ENCODE data around the gene LRRC7. TPM values are rescaled to one million over a fixed set of nuclear protein-coding genes. Genes with fewer than 3 reads are reported as not detected.

Gene LRRC7
- total RNA-seq, 2 experiments from 2014 or later, result not detected

DNA sequence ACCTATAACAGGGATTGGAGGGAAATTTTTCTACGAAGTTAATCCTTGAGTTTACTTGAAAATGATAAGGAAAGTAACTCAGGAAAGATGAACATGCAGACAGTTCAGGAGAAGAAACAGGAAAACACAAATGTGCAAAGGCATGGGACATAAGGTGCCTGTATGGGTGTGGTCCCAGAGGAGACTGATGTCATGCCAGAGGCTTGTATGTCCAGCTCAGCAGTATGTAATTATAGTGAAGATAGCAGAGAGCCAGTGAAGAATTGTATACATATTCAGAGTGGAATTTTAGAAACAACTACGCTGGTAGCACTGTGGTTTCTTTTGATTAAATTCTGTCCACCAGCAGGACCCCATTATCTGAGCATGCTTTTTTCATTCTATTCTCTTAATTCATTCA is 179.5 kb downstream of the LRRC7 start:
- Mint-ChIP-seq H3K36me3 (ENCODE audit: low read depth) (no peaks in the 10 kb centered on the region), H3K4me3 (no peak overlapping the region), H3K27ac (no peak overlapping the region), H3K27me3 (no peaks in the 10 kb centered on the region), H3K4me1 (no peaks in the 10 kb centered on the region), H3K9me3 (ENCODE audit: low read depth) (peaks cover 2% of the 10 kb centered on the region)
- POLR2A ChIA-PET, result no interaction called here
- ATAC-seq (no peak), DNase-seq (no peak)
- intact Hi-C loops (cut with DNase I, micrococcal nuclease), result no loop called here
- CTCF ChIA-PET, result no interaction called here

DNA sequence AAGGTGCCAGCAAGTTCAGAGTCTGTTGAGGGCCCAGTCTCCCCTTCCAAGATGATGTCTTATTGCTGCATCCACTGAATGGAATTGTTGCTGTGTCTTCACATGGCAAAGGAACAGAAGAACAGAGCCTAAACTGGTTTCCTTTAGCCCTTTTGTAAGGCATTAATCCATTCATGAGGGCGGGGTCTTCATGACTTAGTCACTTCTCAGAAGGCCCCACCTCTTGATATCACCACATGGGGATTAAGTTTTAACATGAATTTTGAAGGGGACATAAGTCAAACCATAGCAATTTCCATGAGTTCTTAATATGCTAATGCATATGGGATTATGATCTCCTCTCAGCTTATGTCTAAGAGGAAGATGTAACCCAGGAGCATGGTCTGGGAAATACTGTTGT is 182.9 kb downstream of the LRRC7 start:
- POLR2A ChIA-PET, result no interaction called here
- ATAC-seq (no peak), DNase-seq (no peak)
- no peaks in the 10 kb centered on the region for H3K36me3 Mint-ChIP-seq (ENCODE audit: low read depth)
- H3K4me3 Mint-ChIP-seq, result no peak overlapping the region
- peaks cover 2% of the 10 kb centered on the region for H3K9me3 Mint-ChIP-seq (ENCODE audit: low read depth)
- H3K27me3 Mint-ChIP-seq, result no peaks in the 10 kb centered on the region
- H3K4me1 Mint-ChIP-seq, result no peaks in the 10 kb centered on the region
- CTCF ChIA-PET, result interaction anchor here (1.5 kb wide), 1 partner anchor 11 kb away, joined by 3 read pairs; no protein-coding TSS in a partner anchor
- no peak overlapping the region for H3K27ac Mint-ChIP-seq
- intact Hi-C loops (cut with DNase I, micrococcal nuclease), result no loop called here

DNA sequence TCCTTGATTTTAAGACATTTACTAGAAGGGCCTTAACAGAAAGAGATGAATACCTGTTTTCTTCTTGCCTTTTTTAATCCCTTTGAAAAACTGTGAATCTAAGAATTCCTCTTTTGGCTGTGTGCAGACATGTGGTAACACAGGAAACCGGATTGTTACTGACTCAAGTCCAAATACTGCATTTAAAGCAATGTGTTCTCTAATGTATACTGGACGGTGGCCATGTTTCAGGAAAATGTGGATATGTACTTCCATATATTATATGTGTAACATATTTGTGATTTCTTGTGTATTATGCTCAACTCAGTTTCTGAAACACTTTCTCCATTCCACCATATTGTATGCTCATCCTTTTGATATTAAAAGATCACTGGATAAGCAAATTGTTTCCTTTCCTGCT is 185.1 kb downstream of the LRRC7 start:
- no peak overlapping the region for H3K27ac Mint-ChIP-seq
- intact Hi-C loops (cut with DNase I, micrococcal nuclease), result no loop called here

DNA sequence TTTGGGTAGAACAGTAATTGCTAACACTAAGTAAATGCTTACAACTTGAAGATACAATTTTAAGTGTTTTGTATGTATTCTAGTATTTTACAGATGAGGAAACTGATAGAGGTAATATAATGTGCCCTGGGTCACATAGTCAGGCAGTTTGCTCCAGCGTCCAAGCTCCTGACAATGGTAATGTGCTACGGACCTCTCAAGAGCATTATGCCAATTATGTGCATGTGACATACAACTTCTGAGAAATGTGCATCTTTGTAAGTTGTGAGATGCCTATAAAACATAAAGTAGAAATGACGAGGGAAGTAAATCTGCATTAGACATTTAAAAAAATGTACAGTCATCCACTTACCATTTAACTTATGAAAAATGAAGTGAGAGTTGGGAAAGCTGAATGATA is 186.8 kb downstream of the LRRC7 start:
- Mint-ChIP-seq H3K27me3 (no peaks in the 10 kb centered on the region), H3K4me3 (no peak overlapping the region), H3K36me3 (ENCODE audit: low read depth) (no peaks in the 10 kb centered on the region), H3K9me3 (ENCODE audit: low read depth) (no peaks in the 10 kb centered on the region), H3K27ac (no peak overlapping the region), H3K4me1 (no peaks in the 10 kb centered on the region)
- ATAC-seq (no peak), DNase-seq (no peak)
- intact Hi-C loops (cut with DNase I, micrococcal nuclease), result no loop called here
- CTCF ChIA-PET, result no interaction called here
- POLR2A ChIA-PET, result no interaction called here

More for the DNA sequence above, 185.1 kb downstream of the LRRC7 start:
- DNase-seq (no peak), ATAC-seq (no peak)
- Mint-ChIP-seq H3K9me3 (ENCODE audit: low read depth) (no peaks in the 10 kb centered on the region), H3K4me1 (no peaks in the 10 kb centered on the region), H3K4me3 (no peak overlapping the region), H3K27me3 (no peaks in the 10 kb centered on the region), H3K36me3 (ENCODE audit: low read depth) (no peaks in the 10 kb centered on the region)
- ChIA-PET CTCF (no interaction called here), POLR2A (no interaction called here)

DNA sequence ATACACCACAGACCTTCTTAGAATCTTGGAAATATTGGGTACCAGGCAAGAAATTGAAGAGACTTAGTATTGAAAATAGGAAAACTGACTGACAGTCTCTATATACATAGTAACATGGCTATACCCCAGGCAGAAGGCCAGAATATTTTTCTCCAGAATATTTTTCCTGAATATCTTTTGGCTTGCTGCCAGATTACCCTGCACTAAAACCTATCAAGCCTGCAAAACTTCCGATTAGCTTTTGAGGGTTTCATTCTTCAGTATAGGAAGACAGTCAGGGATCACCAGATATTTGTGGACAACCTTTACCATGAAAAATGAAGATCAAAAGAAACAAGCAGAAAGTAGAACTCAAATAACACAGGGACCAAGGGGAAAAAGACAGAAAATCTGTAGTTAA is 187.9 kb downstream of the LRRC7 start:
- Mint-ChIP-seq H3K4me3 (no peak overlapping the region), H3K27ac (no peak overlapping the region), H3K4me1 (no peaks in the 10 kb centered on the region), H3K9me3 (ENCODE audit: low read depth) (no peaks in the 10 kb centered on the region), H3K27me3 (no peaks in the 10 kb centered on the region), H3K36me3 (ENCODE audit: low read depth) (no peaks in the 10 kb centered on the region)
- ChIA-PET POLR2A (no interaction called here), CTCF (no interaction called here)
- intact Hi-C loops (cut with DNase I, micrococcal nuclease), result no loop called here
- ATAC-seq, result no peak
- DNase-seq, result no peak

DNA sequence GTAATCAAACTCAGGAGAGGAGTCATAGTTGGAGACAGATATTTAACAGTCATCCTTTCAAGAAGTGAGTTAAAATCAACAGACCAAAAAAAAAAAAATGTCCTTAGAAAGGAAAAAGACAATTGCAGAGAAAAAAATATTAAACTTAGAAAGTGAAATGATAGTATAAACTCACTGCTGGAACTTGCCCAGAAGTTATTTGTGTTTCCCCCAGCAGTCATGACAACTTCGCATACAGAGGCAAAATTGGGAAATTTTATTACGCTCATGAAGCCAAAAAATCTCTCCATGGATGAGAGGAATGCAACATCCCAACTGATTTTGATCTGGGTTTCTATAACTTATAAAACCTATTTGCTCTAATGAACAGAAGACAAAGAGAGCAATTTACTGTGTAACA is 198.2 kb downstream of the LRRC7 start:
- intact Hi-C loops (cut with DNase I, micrococcal nuclease), result no loop called here
- Mint-ChIP-seq H3K4me3 (no peak overlapping the region), H3K27ac (no peak overlapping the region), H3K9me3 (ENCODE audit: low read depth) (peaks cover 2% of the 10 kb centered on the region), H3K4me1 (no peaks in the 10 kb centered on the region), H3K27me3 (no peaks in the 10 kb centered on the region), H3K36me3 (ENCODE audit: low read depth) (no peaks in the 10 kb centered on the region)
- ChIA-PET POLR2A (no interaction called here), CTCF (no interaction called here)
- DNase-seq (no peak), ATAC-seq (no peak)

DNA sequence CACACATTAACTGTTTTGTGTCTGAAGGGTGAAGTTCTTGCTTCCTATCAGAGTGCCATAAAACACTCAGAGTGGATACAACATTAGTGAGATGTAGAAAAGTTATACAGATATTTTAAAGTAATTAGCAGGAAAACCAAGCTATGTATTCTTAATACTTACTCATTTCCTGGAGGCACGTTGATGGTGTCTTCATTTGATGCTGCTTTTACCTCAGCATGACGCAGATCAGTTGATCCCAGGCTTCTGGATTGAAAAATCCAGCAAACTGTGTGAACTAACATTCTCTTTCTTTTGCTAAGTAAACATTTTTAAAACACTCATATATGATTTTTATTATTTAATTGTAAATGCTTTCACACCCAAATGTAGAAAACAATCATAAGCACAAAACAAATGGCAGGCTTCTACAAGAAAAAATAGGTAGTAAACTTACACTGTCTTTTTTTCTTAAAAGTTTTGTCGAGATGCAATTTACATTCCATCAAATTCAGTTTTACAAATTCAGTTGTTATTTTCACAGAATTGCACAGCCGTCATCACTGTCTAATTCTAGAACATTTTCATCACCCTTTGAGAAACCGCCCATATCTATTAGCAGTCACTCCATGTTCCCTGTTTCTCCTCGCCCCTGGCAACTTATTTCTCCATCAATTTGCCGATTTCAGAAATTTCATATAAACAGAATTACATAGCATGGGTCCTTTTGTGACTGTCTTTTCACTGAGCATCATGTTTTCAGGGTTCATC is 198.9 kb downstream of the LRRC7 start:
- ChIA-PET CTCF (no interaction called here), POLR2A (no interaction called here)
- intact Hi-C loops (cut with DNase I, micrococcal nuclease), result no loop called here
- H3K36me3 Mint-ChIP-seq (ENCODE audit: low read depth), result no peaks in the 10 kb centered on the region
- H3K4me3 Mint-ChIP-seq, result no peak overlapping the region
- no peaks in the 10 kb centered on the region for H3K4me1 Mint-ChIP-seq
- H3K27ac Mint-ChIP-seq, result no peak overlapping the region
- no peak for DNase-seq
- H3K27me3 Mint-ChIP-seq, result no peaks in the 10 kb centered on the region
- peaks cover 2% of the 10 kb centered on the region for H3K9me3 Mint-ChIP-seq (ENCODE audit: low read depth)
- ATAC-seq, result no peak

DNA sequence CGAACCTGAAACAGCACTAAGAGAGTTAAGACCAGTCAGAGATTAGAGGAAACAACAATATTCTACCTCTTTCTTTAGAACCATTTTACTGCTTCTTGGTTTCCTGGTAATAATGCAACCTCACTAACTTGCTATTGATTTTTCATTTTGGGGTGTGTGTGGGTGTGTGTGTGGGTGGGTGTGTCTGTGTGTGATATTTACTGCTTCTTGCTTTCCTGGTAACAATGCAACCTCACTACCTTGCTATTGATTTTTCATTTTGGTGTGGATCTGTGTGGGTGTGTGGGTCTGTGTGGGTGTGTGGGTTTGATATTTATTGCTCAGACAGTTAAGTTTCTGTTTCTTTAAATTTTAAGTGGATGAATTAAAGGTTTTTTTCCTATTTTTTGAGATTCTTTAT is 208.8 kb downstream of the LRRC7 start:
- Mint-ChIP-seq H3K9me3 (ENCODE audit: low read depth) (no peaks in the 10 kb centered on the region), H3K27me3 (no peaks in the 10 kb centered on the region), H3K4me3 (no peak overlapping the region), H3K27ac (no peak overlapping the region), H3K36me3 (ENCODE audit: low read depth) (no peaks in the 10 kb centered on the region), H3K4me1 (no peaks in the 10 kb centered on the region)
- ChIA-PET POLR2A (no interaction called here), CTCF (no interaction called here)
- ATAC-seq, result no peak
- intact Hi-C loops (cut with DNase I, micrococcal nuclease), result no loop called here
- no peak for DNase-seq

DNA sequence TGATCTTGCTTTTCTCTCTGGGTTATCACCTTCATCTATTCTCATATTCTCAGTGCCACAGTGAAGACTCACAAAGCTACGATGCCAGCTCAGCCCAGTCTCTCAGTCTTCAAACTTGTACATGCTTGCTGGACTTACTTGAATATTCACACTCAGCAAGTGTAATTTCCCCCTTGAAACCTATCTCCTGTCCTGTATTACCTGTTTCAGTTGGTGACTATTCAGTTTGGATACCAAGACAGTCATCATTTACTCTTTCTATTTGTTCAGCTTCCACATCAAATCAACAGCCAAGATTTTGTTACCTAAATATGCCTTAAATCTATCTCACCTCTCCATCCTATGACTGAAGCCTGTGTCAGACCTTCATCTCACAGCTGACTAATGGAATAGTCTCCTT is 209.7 kb downstream of the LRRC7 start:
- Mint-ChIP-seq H3K4me1 (no peaks in the 10 kb centered on the region), H3K9me3 (ENCODE audit: low read depth) (no peaks in the 10 kb centered on the region), H3K36me3 (ENCODE audit: low read depth) (no peaks in the 10 kb centered on the region), H3K4me3 (no peak overlapping the region), H3K27ac (no peak overlapping the region), H3K27me3 (no peaks in the 10 kb centered on the region)
- CTCF ChIA-PET, result no interaction called here
- DNase-seq (no peak), ATAC-seq (no peak)
- POLR2A ChIA-PET, result no interaction called here
- intact Hi-C loops (cut with DNase I, micrococcal nuclease), result no loop called here

DNA sequence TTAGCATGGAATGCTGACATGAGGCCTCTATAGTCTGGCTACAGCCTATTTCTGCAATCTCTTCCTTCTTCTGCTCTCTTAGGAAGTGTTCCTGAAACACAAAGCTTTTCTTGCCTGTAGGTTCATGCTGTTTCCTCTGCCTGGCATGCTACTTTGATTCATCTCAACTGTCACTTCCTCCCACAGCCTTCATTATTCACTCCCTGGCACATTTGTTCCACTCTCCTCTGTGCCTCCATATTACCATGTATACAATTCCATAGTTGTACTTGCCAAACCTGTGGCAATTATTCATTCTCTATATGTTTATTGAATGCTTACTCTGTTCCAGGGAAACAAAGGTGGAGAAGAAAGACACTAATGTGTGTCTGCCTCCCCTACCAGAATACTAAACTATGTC is 210.2 kb downstream of the LRRC7 start:
- intact Hi-C loops (cut with DNase I, micrococcal nuclease), result no loop called here
- Mint-ChIP-seq H3K27me3 (no peaks in the 10 kb centered on the region), H3K4me1 (no peaks in the 10 kb centered on the region), H3K4me3 (no peak overlapping the region), H3K9me3 (ENCODE audit: low read depth) (no peaks in the 10 kb centered on the region), H3K36me3 (ENCODE audit: low read depth) (no peaks in the 10 kb centered on the region), H3K27ac (no peak overlapping the region)
- ChIA-PET CTCF (no interaction called here), POLR2A (no interaction called here)
- no peak for DNase-seq
- no peak for ATAC-seq

DNA sequence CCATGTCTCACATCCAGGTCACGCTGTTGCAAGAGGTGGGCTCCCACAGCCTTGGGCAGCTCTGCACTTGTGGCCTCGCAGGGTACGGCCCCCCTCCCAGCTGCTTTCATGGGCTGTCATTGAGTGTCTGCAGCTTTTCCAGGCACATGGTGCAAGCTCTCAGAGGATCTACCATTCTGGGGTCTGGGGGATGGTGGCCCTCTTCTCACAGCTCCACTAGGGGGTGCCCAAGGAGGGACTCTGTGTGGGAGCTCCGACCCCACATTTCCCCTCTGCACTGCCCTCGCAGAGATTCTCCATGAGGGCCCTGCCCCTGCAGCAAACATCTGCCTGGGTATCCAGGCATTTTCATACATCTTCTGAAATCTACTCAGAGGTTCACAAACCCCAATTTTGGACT is 219.4 kb downstream of the LRRC7 start:
- Mint-ChIP-seq H3K9me3 (ENCODE audit: low read depth) (peaks cover 9% of the 10 kb centered on the region), H3K4me1 (no peaks in the 10 kb centered on the region), H3K36me3 (ENCODE audit: low read depth) (no peaks in the 10 kb centered on the region), H3K27ac (no peak overlapping the region), H3K4me3 (no peak overlapping the region), H3K27me3 (no peaks in the 10 kb centered on the region)
- ATAC-seq, result no peak
- no peak for DNase-seq
- CTCF ChIA-PET, result interaction anchor here (0.7 kb wide), 1 partner anchor 14 kb away, joined by 3 read pairs; no protein-coding TSS in a partner anchor
- intact Hi-C loops (cut with DNase I, micrococcal nuclease), result no loop called here
- POLR2A ChIA-PET, result no interaction called here

DNA sequence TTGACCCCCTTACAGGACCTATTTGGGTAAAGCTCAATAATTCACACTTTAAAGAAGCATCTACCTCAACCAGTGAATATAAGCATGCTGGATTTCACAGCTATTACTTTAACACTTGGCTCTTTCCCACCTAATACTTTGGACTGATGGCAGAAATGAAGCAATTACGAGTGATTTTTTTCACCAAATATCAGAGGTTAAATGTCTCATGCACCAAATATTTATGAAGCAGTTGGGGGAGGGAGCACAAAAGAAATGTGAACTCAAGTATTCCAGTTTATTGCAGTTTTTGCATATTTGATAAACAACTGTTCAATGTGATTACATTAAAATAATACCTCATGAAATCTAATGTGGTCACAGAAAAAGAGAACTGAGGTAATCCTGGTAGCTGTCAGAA is 223.6 kb downstream of the LRRC7 start:
- H3K4me3 Mint-ChIP-seq, result no peak overlapping the region
- no peaks in the 10 kb centered on the region for H3K27me3 Mint-ChIP-seq
- no peak for ATAC-seq
- H3K4me1 Mint-ChIP-seq, result no peaks in the 10 kb centered on the region
- CTCF ChIA-PET, result no interaction called here
- peaks cover 9% of the 10 kb centered on the region for H3K9me3 Mint-ChIP-seq (ENCODE audit: low read depth)
- H3K36me3 Mint-ChIP-seq (ENCODE audit: low read depth), result no peaks in the 10 kb centered on the region
- H3K27ac Mint-ChIP-seq, result no peak overlapping the region
- DNase-seq, result no peak
- intact Hi-C loops (cut with DNase I, micrococcal nuclease), result no loop called here
- POLR2A ChIA-PET, result no interaction called here

DNA sequence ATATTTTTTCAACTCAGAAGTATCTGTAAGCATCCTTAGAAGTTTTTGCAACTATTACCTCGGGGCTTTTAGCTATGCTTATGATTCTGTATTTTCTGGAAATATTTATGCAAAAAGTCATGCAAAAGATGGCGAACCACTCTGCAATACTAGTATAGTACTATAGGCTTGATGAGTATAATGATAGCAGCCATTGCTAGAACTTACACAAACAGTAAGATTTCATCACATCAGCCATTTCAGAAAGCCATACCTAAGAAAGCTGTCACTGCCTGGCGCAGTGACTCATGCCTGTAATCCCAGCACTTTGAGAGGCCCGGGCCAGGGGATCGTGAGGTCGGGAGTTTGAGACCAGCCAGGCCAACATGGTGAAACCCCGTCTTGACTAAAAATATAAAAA is 227.1 kb downstream of the LRRC7 start:
- ATAC-seq, result no peak
- intact Hi-C loops (cut with DNase I, micrococcal nuclease), result no loop called here
- H3K27ac Mint-ChIP-seq, result no peak overlapping the region
- DNase-seq, result no peak
- CTCF ChIA-PET, result no interaction called here
- H3K36me3 Mint-ChIP-seq (ENCODE audit: low read depth), result no peaks in the 10 kb centered on the region
- no peaks in the 10 kb centered on the region for H3K27me3 Mint-ChIP-seq
- POLR2A ChIA-PET, result no interaction called here
- no peaks in the 10 kb centered on the region for H3K4me1 Mint-ChIP-seq
- no peak overlapping the region for H3K4me3 Mint-ChIP-seq
- H3K9me3 Mint-ChIP-seq (ENCODE audit: low read depth), result peaks cover 4% of the 10 kb centered on the region

Measured in activated CD4-positive, alpha-beta T cell treated with anti-CD3 and anti-CD28 coated beads for 36 hours (primary cell).